HEK293 (cell line): Measurements from ENCODE around the gene MMP24OS.

Experiments
- BCL11A ChIP-seq: fragments of 450-650 bp; formaldehyde crosslinking; IDR thresholded peaks from 2 replicates; pipeline ENCODE4 v1.5.1; 2016; ENCODE audit warnings: low read depth, missing biosample characterization, missing genetic modification characterization
- FEZF1 ChIP-seq: fragments of 450-650 bp; formaldehyde crosslinking; IDR thresholded peaks from 2 replicates; pipeline ENCODE4 v1.5.1; 2016; ENCODE audit warnings: missing biosample characterization, missing genetic modification characterization
- GFI1B ChIP-seq: fragments of 450-650 bp; formaldehyde crosslinking; IDR thresholded peaks from 2 replicates; pipeline ENCODE4 v1.5.1; 2016; ENCODE audit warnings: missing biosample characterization, missing genetic modification characterization
- KLF1 ChIP-seq: fragments of 450-650 bp; formaldehyde crosslinking; IDR thresholded peaks from 2 replicates; pipeline ENCODE4 v1.5.1; 2016; ENCODE audit warnings: missing biosample characterization, missing genetic modification characterization
- OVOL3 ChIP-seq: fragments of 450-650 bp; formaldehyde crosslinking; IDR thresholded peaks from 2 replicates; pipeline ENCODE4 v1.5.1; 2016; ENCODE audit warnings: missing biosample characterization, missing genetic modification characterization
- TCF7L2 ChIP-seq: IDR thresholded peaks from 2 replicates; pipeline ENCODE4 v1.6.1; 2011; ENCODE audit warnings: low read depth, mild to moderate bottlenecking, inconsistent platforms, low read length, moderate library complexity, borderline replicate concordance
- ZBTB1 ChIP-seq: fragments of 450-650 bp; formaldehyde crosslinking; IDR thresholded peaks from 2 replicates; pipeline ENCODE4 v1.5.1; 2016; ENCODE audit warnings: missing biosample characterization, missing genetic modification characterization
- ZEB2 ChIP-seq: fragments of 450-650 bp; formaldehyde crosslinking; IDR thresholded peaks from 2 replicates; pipeline ENCODE4 v1.5.1; 2016; ENCODE audit warnings: missing biosample characterization, missing genetic modification characterization
- ZIC2 ChIP-seq: fragments of 450-650 bp; formaldehyde crosslinking; IDR thresholded peaks from 2 replicates; pipeline ENCODE4 v1.5.1; 2016; ENCODE audit warnings: missing biosample characterization, missing genetic modification characterization
- ZNF184 ChIP-seq: fragments of 450-650 bp; IDR thresholded peaks from 2 replicates; pipeline ENCODE4 v1.5.1; 2018; ENCODE audit warnings: missing biosample characterization, mild to moderate bottlenecking, missing genetic modification characterization
- ZNF274 ChIP-seq, 2 experiments: fragments of 200-500 bp in 1 of 2; fragments of 450-650 bp in 1 of 2; sonication (Bioruptor generic) in 1 of 2; formaldehyde crosslinking in 1 of 2; IDR thresholded peaks; 2 replicates each; pipeline versions ENCODE4 v1.5.1 to v1.6.1; 2014 to 2016; ENCODE audit warnings: borderline replicate concordance in 1 of 2, inconsistent platforms in 1 of 2, low read length in 1 of 2, missing biosample characterization in 1 of 2, missing genetic modification characterization in 1 of 2
- ZNF335 ChIP-seq: fragments of 450-650 bp; formaldehyde crosslinking; conservative IDR thresholded peaks from 2 replicates; pipeline ENCODE4 v1.5.1; 2016; ENCODE audit warnings: missing biosample characterization, missing genetic modification characterization
- ZNF571 ChIP-seq: fragments of 450-650 bp; formaldehyde crosslinking; IDR thresholded peaks from 2 replicates; pipeline ENCODE4 v1.5.0; 2017; ENCODE audit warnings: missing biosample characterization, missing genetic modification characterization
- ZNF624 ChIP-seq: fragments of 450-650 bp; formaldehyde crosslinking; IDR thresholded peaks from 2 replicates; pipeline ENCODE4 v1.5.1; 2017; ENCODE audit warnings: missing biosample characterization, missing genetic modification characterization
- ZNF654 ChIP-seq: fragments of 450-650 bp; formaldehyde crosslinking; IDR thresholded peaks from 2 replicates; pipeline ENCODE4 v1.5.1; 2016; ENCODE audit warnings: low read depth, missing biosample characterization, missing genetic modification characterization
- ZNF76 ChIP-seq: fragments of 450-650 bp; formaldehyde crosslinking; IDR thresholded peaks from 2 replicates; pipeline ENCODE4; 2016; ENCODE audit warnings: low read depth, missing biosample characterization, missing genetic modification characterization, borderline replicate concordance
- TF ChIP-seq, protein P1 (sequence below): fragments of 450-650 bp; formaldehyde crosslinking; conservative IDR thresholded peaks from 2 replicates; pipeline ENCODE4 v1.5.1; 2016; ENCODE audit warnings: low read depth, missing biosample characterization, missing genetic modification characterization
- TF ChIP-seq, protein P2 (sequence below): fragments of 450-650 bp; formaldehyde crosslinking; IDR thresholded peaks from 2 replicates; pipeline ENCODE4 v1.5.1; 2016; ENCODE audit warnings: missing biosample characterization, missing genetic modification characterization
- TF ChIP-seq, protein P3 (sequence below): fragments of 450-650 bp; formaldehyde crosslinking; IDR thresholded peaks from 2 replicates; pipeline ENCODE4 v1.5.1; 2016; ENCODE audit warnings: missing biosample characterization, missing genetic modification characterization
- TF ChIP-seq, protein P4 (sequence below): fragments of 450-650 bp; formaldehyde crosslinking; IDR thresholded peaks from 2 replicates; pipeline ENCODE4 v1.5.1; 2017; ENCODE audit warnings: missing biosample characterization, missing genetic modification characterization
- TF ChIP-seq, protein P5 (sequence below): fragments of 450-650 bp; formaldehyde crosslinking; IDR thresholded peaks from 2 replicates; pipeline ENCODE4 v1.5.1; 2016; ENCODE audit warnings: missing biosample characterization, missing genetic modification characterization, borderline replicate concordance
- TF ChIP-seq, protein P6 (sequence below): fragments of 450-650 bp; formaldehyde crosslinking; IDR thresholded peaks from 2 replicates; pipeline ENCODE4 v1.5.1; 2017; ENCODE audit warnings: missing biosample characterization, missing genetic modification characterization
- TF ChIP-seq, protein P7 (sequence below): fragments of 450-650 bp; formaldehyde crosslinking; IDR thresholded peaks from 2 replicates; pipeline ENCODE4 v1.5.1; 2016; ENCODE audit warnings: missing biosample characterization, missing genetic modification characterization

The MMP24OS gene

DNA sequence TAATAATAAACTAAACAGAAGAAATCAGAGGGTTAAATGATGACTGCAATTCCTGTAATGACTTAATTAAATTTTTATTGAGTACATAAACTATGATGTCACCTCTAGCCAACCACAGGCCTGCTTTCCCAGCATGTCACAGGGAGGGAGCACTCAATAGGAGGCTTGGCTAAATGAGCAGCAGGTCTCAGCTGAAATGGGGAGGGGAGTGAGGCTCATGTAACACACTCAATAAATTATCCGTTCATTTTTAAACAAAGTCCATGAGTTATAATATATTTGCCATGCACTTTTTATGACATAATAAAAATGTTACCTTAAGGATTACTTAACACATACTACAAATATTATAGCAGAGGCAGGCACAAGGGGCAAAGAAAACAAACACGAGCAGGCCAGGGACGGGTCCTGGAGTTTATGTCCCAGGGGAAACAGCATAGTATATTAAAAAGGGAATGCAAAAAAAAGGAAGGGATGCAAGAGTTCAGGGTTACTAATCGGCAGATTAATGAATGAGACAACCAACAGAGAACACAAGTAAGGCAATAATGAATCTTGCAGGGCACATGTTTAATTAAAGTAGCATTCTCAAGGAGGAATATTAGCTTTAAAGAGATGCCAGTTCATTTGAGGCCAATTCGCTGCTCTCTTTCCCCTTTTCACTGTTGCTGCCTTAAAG, 41.4 kb upstream of the MMP24OS start (continued):
- TF ChIP-seq, protein P1, sequence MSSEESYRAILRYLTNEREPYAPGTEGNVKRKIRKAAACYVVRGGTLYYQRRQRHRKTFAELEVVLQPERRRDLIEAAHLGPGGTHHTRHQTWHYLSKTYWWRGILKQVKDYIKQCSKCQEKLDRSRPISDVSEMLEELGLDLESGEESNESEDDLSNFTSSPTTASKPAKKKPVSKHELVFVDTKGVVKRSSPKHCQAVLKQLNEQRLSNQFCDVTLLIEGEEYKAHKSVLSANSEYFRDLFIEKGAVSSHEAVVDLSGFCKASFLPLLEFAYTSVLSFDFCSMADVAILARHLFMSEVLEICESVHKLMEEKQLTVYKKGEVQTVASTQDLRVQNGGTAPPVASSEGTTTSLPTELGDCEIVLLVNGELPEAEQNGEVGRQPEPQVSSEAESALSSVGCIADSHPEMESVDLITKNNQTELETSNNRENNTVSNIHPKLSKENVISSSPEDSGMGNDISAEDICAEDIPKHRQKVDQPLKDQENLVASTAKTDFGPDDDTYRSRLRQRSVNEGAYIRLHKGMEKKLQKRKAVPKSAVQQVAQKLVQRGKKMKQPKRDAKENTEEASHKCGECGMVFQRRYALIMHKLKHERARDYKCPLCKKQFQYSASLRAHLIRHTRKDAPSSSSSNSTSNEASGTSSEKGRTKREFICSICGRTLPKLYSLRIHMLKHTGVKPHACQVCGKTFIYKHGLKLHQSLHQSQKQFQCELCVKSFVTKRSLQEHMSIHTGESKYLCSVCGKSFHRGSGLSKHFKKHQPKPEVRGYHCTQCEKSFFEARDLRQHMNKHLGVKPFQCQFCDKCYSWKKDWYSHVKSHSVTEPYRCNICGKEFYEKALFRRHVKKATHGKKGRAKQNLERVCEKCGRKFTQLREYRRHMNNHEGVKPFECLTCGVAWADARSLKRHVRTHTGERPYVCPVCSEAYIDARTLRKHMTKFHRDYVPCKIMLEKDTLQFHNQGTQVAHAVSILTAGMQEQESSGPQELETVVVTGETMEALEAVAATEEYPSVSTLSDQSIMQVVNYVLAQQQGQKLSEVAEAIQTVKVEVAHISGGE = peak; percentile 57; the same call in 1 of the 2 replicates
- TF ChIP-seq ZNF274 (IDR thresholded peaks at IDR 0.05; ENCODE audit: low read length) = no peak
- no peak for TF ChIP-seq ZNF274 (tag by site-specific recombination; IDR thresholded peaks at IDR 0.05; ENCODE audit: borderline replicate concordance)
- no peak for TF ChIP-seq ZNF624 (tag by site-specific recombination)
- TF ChIP-seq ZNF335 = peak; percentile 82
- TF ChIP-seq BCL11A = peak; percentile 98
- TF ChIP-seq, protein P2, sequence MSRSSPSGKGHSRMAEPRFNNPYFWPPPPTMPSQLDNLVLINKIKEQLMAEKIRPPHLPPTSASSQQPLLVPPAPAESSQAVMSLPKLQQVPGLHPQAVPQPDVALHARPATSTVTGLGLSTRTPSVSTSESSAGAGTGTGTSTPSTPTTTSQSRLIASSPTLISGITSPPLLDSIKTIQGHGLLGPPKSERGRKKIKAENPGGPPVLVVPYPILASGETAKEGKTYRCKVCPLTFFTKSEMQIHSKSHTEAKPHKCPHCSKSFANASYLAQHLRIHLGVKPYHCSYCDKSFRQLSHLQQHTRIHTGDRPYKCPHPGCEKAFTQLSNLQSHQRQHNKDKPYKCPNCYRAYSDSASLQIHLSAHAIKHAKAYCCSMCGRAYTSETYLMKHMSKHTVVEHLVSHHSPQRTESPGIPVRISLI (tag by site-specific recombination) = peak; percentile 76
- peak; percentile 96 for TF ChIP-seq ZEB2 (tag by site-specific recombination)
- TF ChIP-seq, protein P3, sequence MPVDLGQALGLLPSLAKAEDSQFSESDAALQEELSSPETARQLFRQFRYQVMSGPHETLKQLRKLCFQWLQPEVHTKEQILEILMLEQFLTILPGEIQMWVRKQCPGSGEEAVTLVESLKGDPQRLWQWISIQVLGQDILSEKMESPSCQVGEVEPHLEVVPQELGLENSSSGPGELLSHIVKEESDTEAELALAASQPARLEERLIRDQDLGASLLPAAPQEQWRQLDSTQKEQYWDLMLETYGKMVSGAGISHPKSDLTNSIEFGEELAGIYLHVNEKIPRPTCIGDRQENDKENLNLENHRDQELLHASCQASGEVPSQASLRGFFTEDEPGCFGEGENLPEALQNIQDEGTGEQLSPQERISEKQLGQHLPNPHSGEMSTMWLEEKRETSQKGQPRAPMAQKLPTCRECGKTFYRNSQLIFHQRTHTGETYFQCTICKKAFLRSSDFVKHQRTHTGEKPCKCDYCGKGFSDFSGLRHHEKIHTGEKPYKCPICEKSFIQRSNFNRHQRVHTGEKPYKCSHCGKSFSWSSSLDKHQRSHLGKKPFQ (tag by site-specific recombination) = peak; percentile 85
- TF ChIP-seq, protein P4, sequence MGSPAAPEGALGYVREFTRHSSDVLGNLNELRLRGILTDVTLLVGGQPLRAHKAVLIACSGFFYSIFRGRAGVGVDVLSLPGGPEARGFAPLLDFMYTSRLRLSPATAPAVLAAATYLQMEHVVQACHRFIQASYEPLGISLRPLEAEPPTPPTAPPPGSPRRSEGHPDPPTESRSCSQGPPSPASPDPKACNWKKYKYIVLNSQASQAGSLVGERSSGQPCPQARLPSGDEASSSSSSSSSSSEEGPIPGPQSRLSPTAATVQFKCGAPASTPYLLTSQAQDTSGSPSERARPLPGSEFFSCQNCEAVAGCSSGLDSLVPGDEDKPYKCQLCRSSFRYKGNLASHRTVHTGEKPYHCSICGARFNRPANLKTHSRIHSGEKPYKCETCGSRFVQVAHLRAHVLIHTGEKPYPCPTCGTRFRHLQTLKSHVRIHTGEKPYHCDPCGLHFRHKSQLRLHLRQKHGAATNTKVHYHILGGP = no peak
- peak; percentile 100 for TF ChIP-seq FEZF1
- TF ChIP-seq ZIC2 = peak; percentile 92
- 0 out of 2 replicates have a peak, but pooled peaks have one; percentile 33 for TF ChIP-seq ZBTB1 (tag by site-specific recombination)
- peak; percentile 52 for TF ChIP-seq ZNF184 (tag by site-specific recombination)
- TF ChIP-seq, protein P5, sequence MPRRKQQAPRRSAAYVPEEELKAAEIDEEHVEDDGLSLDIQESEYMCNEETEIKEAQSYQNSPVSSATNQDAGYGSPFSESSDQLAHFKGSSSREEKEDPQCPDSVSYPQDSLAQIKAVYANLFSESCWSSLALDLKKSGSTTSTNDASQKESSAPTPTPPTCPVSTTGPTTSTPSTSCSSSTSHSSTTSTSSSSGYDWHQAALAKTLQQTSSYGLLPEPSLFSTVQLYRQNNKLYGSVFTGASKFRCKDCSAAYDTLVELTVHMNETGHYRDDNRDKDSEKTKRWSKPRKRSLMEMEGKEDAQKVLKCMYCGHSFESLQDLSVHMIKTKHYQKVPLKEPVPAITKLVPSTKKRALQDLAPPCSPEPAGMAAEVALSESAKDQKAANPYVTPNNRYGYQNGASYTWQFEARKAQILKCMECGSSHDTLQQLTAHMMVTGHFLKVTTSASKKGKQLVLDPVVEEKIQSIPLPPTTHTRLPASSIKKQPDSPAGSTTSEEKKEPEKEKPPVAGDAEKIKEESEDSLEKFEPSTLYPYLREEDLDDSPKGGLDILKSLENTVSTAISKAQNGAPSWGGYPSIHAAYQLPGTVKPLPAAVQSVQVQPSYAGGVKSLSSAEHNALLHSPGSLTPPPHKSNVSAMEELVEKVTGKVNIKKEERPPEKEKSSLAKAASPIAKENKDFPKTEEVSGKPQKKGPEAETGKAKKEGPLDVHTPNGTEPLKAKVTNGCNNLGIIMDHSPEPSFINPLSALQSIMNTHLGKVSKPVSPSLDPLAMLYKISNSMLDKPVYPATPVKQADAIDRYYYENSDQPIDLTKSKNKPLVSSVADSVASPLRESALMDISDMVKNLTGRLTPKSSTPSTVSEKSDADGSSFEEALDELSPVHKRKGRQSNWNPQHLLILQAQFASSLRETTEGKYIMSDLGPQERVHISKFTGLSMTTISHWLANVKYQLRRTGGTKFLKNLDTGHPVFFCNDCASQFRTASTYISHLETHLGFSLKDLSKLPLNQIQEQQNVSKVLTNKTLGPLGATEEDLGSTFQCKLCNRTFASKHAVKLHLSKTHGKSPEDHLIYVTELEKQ (tag by site-specific recombination) = peak; percentile 87
- TF ChIP-seq ZNF571 = no peak
- TF ChIP-seq, protein P6, sequence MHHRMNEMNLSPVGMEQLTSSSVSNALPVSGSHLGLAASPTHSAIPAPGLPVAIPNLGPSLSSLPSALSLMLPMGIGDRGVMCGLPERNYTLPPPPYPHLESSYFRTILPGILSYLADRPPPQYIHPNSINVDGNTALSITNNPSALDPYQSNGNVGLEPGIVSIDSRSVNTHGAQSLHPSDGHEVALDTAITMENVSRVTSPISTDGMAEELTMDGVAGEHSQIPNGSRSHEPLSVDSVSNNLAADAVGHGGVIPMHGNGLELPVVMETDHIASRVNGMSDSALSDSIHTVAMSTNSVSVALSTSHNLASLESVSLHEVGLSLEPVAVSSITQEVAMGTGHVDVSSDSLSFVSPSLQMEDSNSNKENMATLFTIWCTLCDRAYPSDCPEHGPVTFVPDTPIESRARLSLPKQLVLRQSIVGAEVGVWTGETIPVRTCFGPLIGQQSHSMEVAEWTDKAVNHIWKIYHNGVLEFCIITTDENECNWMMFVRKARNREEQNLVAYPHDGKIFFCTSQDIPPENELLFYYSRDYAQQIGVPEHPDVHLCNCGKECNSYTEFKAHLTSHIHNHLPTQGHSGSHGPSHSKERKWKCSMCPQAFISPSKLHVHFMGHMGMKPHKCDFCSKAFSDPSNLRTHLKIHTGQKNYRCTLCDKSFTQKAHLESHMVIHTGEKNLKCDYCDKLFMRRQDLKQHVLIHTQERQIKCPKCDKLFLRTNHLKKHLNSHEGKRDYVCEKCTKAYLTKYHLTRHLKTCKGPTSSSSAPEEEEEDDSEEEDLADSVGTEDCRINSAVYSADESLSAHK (tag by site-specific recombination) = peak; percentile 79
- 0 out of 2 replicates have a peak, but pooled peaks have one; percentile 40 for TF ChIP-seq ZNF76 (tag by site-specific recombination)
- TF ChIP-seq GFI1B (tag by site-specific recombination) = no peak
- no peak; the same call in 1 of the 2 replicates for TF ChIP-seq ZNF654 (tag by site-specific recombination)
- peak; percentile 60; the same call in 1 of the 2 replicates for TF ChIP-seq TCF7L2
- peak; percentile 93 for TF ChIP-seq OVOL3 (tag by site-specific recombination)
- TF ChIP-seq, protein P7, sequence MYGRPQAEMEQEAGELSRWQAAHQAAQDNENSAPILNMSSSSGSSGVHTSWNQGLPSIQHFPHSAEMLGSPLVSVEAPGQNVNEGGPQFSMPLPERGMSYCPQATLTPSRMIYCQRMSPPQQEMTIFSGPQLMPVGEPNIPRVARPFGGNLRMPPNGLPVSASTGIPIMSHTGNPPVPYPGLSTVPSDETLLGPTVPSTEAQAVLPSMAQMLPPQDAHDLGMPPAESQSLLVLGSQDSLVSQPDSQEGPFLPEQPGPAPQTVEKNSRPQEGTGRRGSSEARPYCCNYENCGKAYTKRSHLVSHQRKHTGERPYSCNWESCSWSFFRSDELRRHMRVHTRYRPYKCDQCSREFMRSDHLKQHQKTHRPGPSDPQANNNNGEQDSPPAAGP = peak; percentile 87
- no peak for TF ChIP-seq KLF1 (tag by site-specific recombination)
